GM21737 (cell line): ENCODE data around the gene NUTF2.

Experiments
- ATAC-seq: cut with Tn5 transposase; IDR thresholded peaks from one replicate; pipeline ENCODE4 v1.9.1; 2021; ENCODE audit warnings: mild to moderate bottlenecking, moderate library complexity; ENCODE audit not compliant: unreplicated experiment

Gene NUTF2

GRCh38 chr16:67846320-67847063 lies at the start of gene NUTF2:
NUTF2 (plus strand) TSS chr16:67846933; CDS start chr16:67865131, 18,198 bp downstream.
- ATAC-seq, result peak; percentile 53

DNA sequence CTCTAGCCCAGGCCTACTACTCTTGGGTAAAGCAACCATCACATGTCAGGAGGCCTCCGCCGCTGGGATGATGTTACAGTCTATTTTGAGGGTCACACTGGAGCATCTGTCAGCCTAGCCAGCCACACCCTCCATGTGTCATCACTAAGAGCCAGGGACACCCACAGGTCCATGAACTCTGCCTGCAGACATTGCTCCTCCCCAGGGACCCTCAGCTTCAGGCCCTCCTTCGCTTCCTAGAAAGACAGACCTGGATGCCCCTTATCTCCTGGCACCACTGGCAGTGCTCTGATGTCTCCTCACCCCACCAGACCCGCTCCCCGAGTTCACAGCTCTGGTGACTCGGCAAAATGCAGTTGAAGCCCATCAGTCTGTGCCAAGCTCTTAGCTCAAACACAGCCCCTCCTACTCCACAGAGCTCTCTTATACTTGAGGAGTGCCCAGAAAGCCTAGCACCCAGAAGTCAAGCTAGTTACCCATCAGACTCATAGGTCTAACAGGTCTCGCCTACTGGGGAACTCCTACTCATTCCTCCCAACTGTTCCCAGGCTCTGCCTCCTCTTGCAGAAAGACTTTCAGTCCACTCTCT lies 46.3 kb upstream of the NUTF2 start:
- no peak for ATAC-seq

GRCh38 chr16:67801241-67801640 lies 45.5 kb upstream of the NUTF2 start:
- ATAC-seq, result no peak

DNA sequence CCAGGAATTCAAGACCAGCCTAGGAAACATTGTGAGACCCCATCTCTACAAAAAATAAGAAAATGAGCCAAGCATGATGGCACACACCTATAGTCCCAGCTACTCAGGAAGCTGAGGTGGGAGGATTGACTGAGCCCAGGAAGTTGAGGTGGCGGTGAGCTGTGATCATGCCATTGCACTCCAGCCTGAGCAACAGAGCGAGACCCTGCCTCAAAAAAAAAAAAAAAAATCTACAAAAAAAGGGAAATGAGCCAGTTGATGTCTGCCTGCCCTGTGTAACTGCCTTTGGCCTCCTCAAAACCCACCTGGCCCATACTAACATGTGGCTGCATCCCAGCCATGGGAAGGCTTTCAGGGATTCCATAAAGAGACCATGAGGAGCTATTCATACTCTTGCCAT lies 44.9 kb upstream of the NUTF2 start:
- no peak for ATAC-seq

GRCh38 chr16:67803894-67804293 lies 42.8 kb upstream of the NUTF2 start:
- no peak for ATAC-seq

- ATAC-seq, result no peak
These were observed 41.7 kb upstream of the NUTF2 start for GRCh38 chr16:67804853-67805542.

DNA sequence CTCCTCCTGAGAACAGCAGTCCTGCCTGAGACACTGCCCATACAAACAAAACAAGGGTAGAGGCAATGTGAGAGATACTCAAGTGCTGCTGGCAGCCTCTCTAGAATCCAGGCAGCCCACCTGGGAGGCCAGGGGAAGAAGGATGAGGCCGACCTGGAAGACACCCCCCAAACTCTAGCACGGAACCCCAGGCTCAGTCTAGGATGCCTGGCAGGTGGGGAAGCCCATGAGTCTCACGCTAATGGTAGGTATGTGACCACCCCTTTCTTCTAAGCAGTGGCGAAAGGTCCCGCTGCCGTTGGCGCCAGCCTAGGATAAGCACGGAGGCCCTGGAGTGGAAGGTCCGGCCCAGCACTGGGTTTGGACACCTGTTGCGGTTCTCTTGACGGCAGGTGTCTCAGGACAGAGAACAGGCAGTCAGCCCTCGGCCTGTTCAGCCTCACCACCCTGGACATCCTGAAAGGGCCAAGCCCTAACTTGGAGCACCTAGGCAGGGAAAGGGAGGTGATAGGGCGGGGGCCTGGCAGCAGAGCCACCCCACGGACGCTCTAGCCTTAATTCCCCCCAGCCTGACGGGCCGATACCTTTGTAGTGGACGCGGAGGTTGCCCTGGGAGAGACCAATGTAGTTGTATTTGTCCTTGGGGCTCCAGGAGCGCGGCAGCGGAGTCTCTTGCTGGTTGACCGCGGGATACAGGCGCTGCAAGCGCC lies 40.9 kb upstream of the NUTF2 start:
- no peak for ATAC-seq

GRCh38 chr16:67806428-67807147 lies 40.1 kb upstream of the NUTF2 start, which contains the start of the genes RANBP10 and TSNAXIP1:
RANBP10 (minus strand) TSS chr16:67806560; CDS start chr16:67806536, 24 bp downstream.
TSNAXIP1 (plus strand) TSS chr16:67806889; CDS start chr16:67807150, 261 bp downstream.
- peak; percentile 91 for ATAC-seq

- ATAC-seq, result no peak
These were observed 39.5 kb upstream of the NUTF2 start for GRCh38 chr16:67807148-67807682.

DNA sequence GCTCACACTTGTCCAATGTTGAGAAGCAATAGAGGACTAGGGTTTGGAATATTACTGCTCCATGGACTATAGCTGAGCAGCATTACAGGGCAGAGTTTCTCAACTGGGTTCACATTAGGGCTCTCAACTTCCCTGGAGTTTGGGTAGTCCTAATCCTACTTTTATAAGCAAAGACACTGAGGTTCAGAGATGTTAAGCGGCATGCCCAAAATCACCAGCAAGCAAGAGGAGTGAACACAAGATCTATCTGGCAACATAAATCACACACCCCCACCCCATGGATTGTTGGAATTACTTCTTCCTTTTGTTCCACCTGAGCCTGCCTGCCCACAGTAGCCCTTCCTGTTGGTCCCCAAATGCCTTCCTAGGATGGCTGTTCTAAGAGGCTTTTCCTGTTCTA lies 34.8 kb upstream of the NUTF2 start:
- ATAC-seq, result no peak

DNA sequence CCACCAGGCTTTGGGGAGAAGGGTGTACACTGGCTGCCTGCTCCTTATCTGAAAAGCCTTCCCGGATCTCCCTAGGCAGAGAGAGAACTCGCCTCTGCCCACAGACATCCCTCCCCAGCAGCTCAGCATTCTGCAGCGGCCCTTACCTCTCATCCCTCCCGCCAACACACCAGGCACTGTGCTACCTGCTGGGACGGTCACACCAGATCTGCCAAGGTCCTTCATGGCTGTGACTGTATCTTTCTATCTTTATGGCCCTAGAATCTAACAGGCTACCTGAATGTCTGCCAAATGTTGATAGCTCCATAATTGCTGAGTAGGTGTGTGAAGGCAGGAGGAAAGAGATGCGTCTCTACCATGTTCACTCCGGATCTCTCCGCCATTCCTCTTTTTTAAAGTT lies 32.2 kb upstream of the NUTF2 start:
- ATAC-seq, result no peak

DNA sequence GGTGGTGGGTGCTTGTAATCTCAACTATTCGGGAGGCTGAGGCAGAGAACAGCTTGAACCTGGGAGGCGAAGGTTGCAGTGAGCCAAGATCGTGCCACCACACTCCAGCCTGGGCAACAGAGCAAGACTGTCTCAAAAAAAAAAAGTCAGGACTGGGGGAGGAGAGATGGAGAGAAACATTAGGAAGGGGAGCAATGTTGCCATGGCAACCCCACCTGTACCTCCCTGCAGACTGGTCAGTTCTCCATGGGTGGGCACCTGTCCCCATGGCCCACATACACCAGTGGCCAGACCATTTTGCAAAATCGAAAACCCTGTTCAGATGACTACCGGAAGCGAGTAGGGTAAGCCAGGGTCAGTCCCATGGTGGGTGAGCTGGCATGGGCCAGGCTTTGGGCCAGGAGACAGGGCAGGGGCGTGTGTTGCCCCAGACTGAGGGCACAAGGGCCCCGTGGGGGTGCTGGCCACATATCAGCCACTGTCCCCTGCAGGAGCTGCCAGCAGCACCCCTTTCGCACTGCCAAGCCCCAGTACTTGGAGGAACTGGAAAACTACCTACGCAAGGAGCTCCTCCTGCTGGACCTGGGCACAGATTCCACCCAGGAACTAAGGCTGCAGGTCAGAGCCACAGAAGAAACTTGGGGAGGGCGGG lies 26.0 kb upstream of the NUTF2 start:
- ATAC-seq, result no peak

- ATAC-seq, result no peak
These were observed 24.2 kb upstream of the NUTF2 start for GRCh38 chr16:67822511-67822910.

DNA sequence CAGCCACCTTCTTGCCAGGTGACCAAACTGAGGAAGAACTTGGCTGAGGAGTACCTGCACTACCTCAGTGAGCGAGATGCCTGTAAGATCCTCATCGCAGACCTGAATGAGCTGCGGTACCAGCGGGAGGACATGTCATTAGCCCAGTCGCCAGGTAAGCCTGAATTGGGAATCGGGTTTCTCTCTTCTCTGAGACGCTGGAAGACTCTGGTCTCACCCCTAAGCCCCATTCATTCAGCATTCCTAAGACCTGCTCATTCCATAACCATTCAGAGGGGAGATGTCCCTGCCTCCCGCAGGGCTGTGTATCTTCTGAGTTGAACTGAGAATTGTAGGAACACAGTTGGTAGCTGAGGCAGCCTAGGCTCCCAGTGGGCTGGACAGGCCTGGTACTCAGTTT lies 21.6 kb upstream of the NUTF2 start:
- no peak for ATAC-seq

- ATAC-seq, result no peak
These were observed 20.8 kb upstream of the NUTF2 start for GRCh38 chr16:67825906-67826305.

DNA sequence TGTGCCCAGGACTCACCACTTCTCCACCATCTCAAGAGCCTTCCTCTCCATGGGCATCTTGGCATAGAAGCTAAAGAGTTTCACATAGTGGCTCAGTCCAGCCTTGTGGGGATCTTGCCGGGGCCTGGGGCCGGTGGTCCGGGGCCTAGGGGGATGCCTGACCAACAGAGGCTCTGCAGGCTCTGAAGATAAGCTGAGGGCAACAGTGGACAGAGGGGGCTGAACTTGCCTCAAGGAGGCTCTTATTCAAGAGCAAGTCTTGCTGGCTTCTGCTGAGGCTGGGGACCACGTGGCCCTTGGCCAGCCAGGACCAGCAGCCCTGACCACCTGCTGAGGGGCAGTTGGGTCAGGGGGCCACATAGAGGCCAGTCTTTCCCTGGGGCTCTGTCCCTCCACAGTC lies 18.1 kb upstream of the NUTF2 start:
- no peak for ATAC-seq

DNA sequence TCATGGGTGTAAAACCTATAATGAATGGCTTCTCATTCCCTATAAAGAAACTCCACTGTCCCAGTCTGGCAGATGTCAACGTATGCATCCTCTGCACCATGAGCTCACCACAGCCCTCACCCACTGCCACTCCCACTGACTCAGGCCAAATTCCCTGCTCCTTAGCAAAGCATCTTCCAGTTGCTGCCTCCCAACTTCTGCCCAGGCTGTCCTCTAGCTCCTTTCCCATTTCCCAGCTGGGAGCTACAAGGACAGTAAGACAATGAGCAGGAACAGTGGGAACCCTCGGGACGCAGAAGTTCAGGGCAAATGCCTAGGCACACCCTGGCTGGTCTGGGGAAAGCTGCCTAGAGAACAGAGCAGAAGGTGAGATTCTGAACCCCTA lies 13.7 kb upstream of the NUTF2 start:
- no peak for ATAC-seq

DNA sequence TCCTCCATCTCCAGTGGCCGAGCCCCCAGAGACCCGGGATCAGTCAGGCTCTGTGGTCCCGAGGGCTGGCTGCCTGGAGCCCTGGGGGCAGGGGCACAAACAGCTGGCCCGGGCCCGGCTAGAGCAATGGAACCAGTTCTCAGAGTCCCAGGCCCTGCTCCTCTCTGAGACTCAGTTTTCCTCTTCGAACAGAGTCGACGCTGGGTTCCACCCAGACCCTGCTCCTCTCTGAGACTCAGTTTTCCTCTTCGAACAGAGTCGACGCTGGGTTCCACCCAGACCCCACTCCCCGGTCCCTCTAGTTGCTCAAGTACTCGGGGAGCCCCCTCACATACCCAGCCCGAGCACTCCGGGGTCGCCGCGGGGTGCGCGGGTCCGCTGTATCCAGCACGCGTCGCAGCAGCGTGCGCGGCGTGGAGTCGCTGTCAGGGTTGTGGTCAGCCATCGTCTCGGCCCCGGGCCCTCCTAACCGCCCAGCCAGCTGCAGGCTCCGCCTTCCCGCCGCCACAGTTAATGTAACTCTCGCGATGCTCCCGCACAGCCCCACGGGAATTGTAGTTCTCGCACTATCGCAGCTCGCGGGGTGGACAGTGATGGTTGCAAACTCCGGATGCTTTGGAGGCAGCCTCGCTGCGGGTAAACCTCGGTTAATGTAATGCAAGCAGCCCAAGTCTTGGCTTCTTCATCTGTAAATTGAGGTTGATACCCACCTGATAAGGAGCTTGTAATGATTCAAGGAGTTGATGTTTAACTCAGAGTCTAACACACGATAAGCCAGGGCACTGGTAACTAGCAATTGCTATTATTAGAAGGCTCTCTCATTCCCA lies 13.1 kb upstream of the NUTF2 start:
- peak; percentile 93 for ATAC-seq

GRCh38 chr16:67834242-67834614 lies 12.5 kb upstream of the NUTF2 start:
- ATAC-seq, result no peak
